WTC11 (cell line): ENCODE data around the gene ABCB11. TPM values are rescaled to one million over a fixed set of nuclear protein-coding genes. Genes with fewer than 3 reads are reported as not detected.

Source experiments
- ATAC-seq: fragments of 200-7000 bp; cut with Tn5 transposase; 2 replicates; pipeline ENCODE4 v1.10.0; 2021; ENCODE audit warnings: mild to moderate bottlenecking, moderate library complexity
- CTCF ChIA-PET: fragments of 300-600 bp; sonication (Branson Sonifier 250); formaldehyde crosslinking; loops from one replicate; lab custom pipeline; 2021; ENCODE audit warnings: antibody characterized with exemption; lab: Charles Lee
- POLR2A ChIA-PET: fragments of 350-600 bp; sonication (Branson Sonifier 250); formaldehyde crosslinking; loops from one replicate; lab custom pipeline; 2021; ENCODE audit warnings: antibody characterized with exemption; lab: Charles Lee
- DNase-seq: peaks from one replicate; pipeline ENCODE4 v3.0.0; 2021; ENCODE audit warnings: low spot score
- H3K27ac Mint-ChIP-seq: 2 replicates; pipeline ENCODE4 v1.8.0; 2021; ENCODE audit warnings: mixed read lengths
- H3K27me3 Mint-ChIP-seq: 2 replicates; pipeline ENCODE4 v1.8.0; 2021; ENCODE audit warnings: low read depth, mild to moderate bottlenecking, moderate library complexity, mixed read lengths
- H3K36me3 Mint-ChIP-seq: 2 replicates; pipeline ENCODE4 v1.8.0; 2021; ENCODE audit warnings: mixed read lengths
- H3K4me1 Mint-ChIP-seq: 2 replicates; pipeline ENCODE4 v1.8.0; 2022; ENCODE audit warnings: mixed read lengths
- H3K4me3 Mint-ChIP-seq: 2 replicates; pipeline ENCODE4 v1.8.0; 2021; ENCODE audit warnings: mild to moderate bottlenecking, moderate library complexity, mixed read lengths
- H3K9me3 Mint-ChIP-seq: 2 replicates; pipeline ENCODE4 v1.8.0; 2021; ENCODE audit warnings: mixed read lengths
- ARID4B ChIP-seq: sonication (generic); formaldehyde crosslinking; IDR thresholded peaks from 2 replicates; pipeline ENCODE4 v1.8.0; 2023; ENCODE audit warnings: missing genetic modification reagents, mild to moderate bottlenecking, borderline replicate concordance
- ATF3 ChIP-seq: sonication (generic); formaldehyde crosslinking; conservative IDR thresholded peaks from 2 replicates; pipeline ENCODE4 v1.8.1; 2022; ENCODE audit warnings: mild to moderate bottlenecking, missing genetic modification reagents
- E2F1 ChIP-seq: sonication (generic); formaldehyde crosslinking; IDR thresholded peaks from 2 replicates; pipeline ENCODE4 v1.8.0; 2022; ENCODE audit warnings: mild to moderate bottlenecking, missing genetic modification reagents
- EMX1 ChIP-seq: fragments of 250-450 bp; sonication (Bioruptor Pico); IDR thresholded peaks from 2 replicates; pipeline ENCODE4 v1.8.0; 2021; ENCODE audit warnings: mild to moderate bottlenecking
- ERG ChIP-seq: fragments of 250-450 bp; sonication (Bioruptor Pico); IDR thresholded peaks from 2 replicates; pipeline ENCODE4 v1.8.0; 2021; ENCODE audit warnings: mild to moderate bottlenecking
- ESRRA ChIP-seq: sonication (generic); formaldehyde crosslinking; IDR thresholded peaks from 2 replicates; pipeline ENCODE4 v1.8.1; 2022; ENCODE audit warnings: mild to moderate bottlenecking, missing genetic modification reagents, borderline replicate concordance
- FOXK1 ChIP-seq: sonication (generic); formaldehyde crosslinking; IDR thresholded peaks from 2 replicates; pipeline ENCODE4 v1.8.0; 2022; ENCODE audit warnings: mild to moderate bottlenecking, moderate library complexity, missing genetic modification reagents
- GTF2I ChIP-seq: fragments of 250-450 bp; sonication (Bioruptor Pico); conservative IDR thresholded peaks from 2 replicates; pipeline ENCODE4 v1.4.0; 2021; ENCODE audit warnings: mild to moderate bottlenecking
- JAZF1 ChIP-seq: fragments of 250-450 bp; sonication (Bioruptor Pico); IDR thresholded peaks from 2 replicates; pipeline ENCODE4 v1.9.0; 2021; ENCODE audit warnings: moderate library complexity, mild to moderate bottlenecking, inconsistent platforms
- KAT7 ChIP-seq: sonication (generic); formaldehyde crosslinking; IDR thresholded peaks from 2 replicates; pipeline ENCODE4 v1.8.1; 2023; ENCODE audit warnings: missing genetic modification reagents, mild to moderate bottlenecking, borderline replicate concordance
- MLX ChIP-seq: sonication (generic); formaldehyde crosslinking; IDR thresholded peaks from 2 replicates; pipeline ENCODE4 v1.8.1; 2023; ENCODE audit warnings: mild to moderate bottlenecking, missing genetic modification reagents, moderate library complexity
- MXD4 ChIP-seq: fragments of 250-450 bp; sonication (Bioruptor Pico); IDR thresholded peaks from 2 replicates; pipeline ENCODE4 v1.8.0; 2021; ENCODE audit warnings: mild to moderate bottlenecking, moderate library complexity, borderline replicate concordance
- NFATC4 ChIP-seq: fragments of 250-450 bp; sonication (Bioruptor Pico); IDR thresholded peaks from 2 replicates; pipeline ENCODE4 v1.9.0; 2021; ENCODE audit warnings: mild to moderate bottlenecking
- NR1H2 ChIP-seq: sonication (generic); formaldehyde crosslinking; IDR thresholded peaks from 2 replicates; pipeline ENCODE4 v1.9.0; 2021; ENCODE audit warnings: mild to moderate bottlenecking, moderate library complexity, missing genetic modification reagents
- OVOL2 ChIP-seq: fragments of 250-450 bp; sonication (Bioruptor Pico); IDR thresholded peaks from 2 replicates; pipeline ENCODE4 v1.9.0; 2021; ENCODE audit warnings: mild to moderate bottlenecking, borderline replicate concordance
- PRDM15 ChIP-seq: sonication (generic); formaldehyde crosslinking; IDR thresholded peaks from 2 replicates; pipeline ENCODE4 v1.8.0; 2022; ENCODE audit warnings: missing genetic modification reagents
- RORB ChIP-seq: fragments of 250-450 bp; sonication (Bioruptor Pico); IDR thresholded peaks from 2 replicates; pipeline ENCODE4 v1.9.0; 2021; ENCODE audit warnings: mild to moderate bottlenecking
- SMAD3 ChIP-seq: sonication (generic); formaldehyde crosslinking; IDR thresholded peaks from 2 replicates; pipeline ENCODE4 v1.8.0; 2022; ENCODE audit warnings: missing genetic modification reagents, mild to moderate bottlenecking, borderline replicate concordance
- SOX15 ChIP-seq: fragments of 250-450 bp; sonication (Bioruptor Pico); IDR thresholded peaks from 2 replicates; pipeline ENCODE4 v1.9.0; 2021; ENCODE audit warnings: mild to moderate bottlenecking
- TEAD1 ChIP-seq: sonication (generic); formaldehyde crosslinking; IDR thresholded peaks from 2 replicates; pipeline ENCODE4 v1.8.0; 2022; ENCODE audit warnings: mild to moderate bottlenecking, missing genetic modification reagents
- ZMAT4 ChIP-seq: fragments of 250-450 bp; sonication (Bioruptor Pico); IDR thresholded peaks from 2 replicates; pipeline ENCODE4 v1.9.0; 2021; ENCODE audit warnings: mild to moderate bottlenecking
- ZNF121 ChIP-seq: sonication (generic); formaldehyde crosslinking; IDR thresholded peaks from 2 replicates; pipeline ENCODE4 v1.8.0; 2023; ENCODE audit warnings: missing genetic modification reagents
- ZNF317 ChIP-seq: sonication (generic); formaldehyde crosslinking; IDR thresholded peaks from 2 replicates; pipeline ENCODE4 v1.8.1; 2023; ENCODE audit warnings: low read depth, mild to moderate bottlenecking, moderate library complexity, missing genetic modification reagents, borderline replicate concordance
- total RNA-seq: library from RNA; stranded (reverse); gene quantifications from 3 replicates; pipeline ENCODE4 v1.2.3, GENCODE V29; 2021

The ABCB11 gene
- total RNA-seq, 1 experiment from 2014 or later = 0.77 TPM

- no peak for ATAC-seq
- Mint-ChIP-seq H3K9me3 (no peaks in the 10 kb centered on the region), H3K36me3 (no peaks in the 10 kb centered on the region), H3K4me3 (no peak overlapping the region), H3K27ac (no peak overlapping the region), H3K27me3 (no peaks in the 10 kb centered on the region), H3K4me1 (peaks cover 41% of the 10 kb centered on the region)
- no peak for DNase-seq
- CTCF ChIA-PET = no interaction called here
- no peak for TF ChIP-seq TEAD1 (CRISPR knock-in tag)
- no peak for TF ChIP-seq NR1H2 (CRISPR knock-in tag)
- no peak for TF ChIP-seq MLX (CRISPR knock-in tag)
- TF ChIP-seq ZNF121 (CRISPR knock-in tag) = no peak
- TF ChIP-seq GTF2I (CRISPR knock-in tag) = no peak
- TF ChIP-seq NFATC4 (CRISPR knock-in tag) = no peak
- TF ChIP-seq ZMAT4 (CRISPR knock-in tag) = no peak
- TF ChIP-seq FOXK1 (CRISPR knock-in tag) = no peak
- no peak for TF ChIP-seq PRDM15
- POLR2A ChIA-PET = no interaction called here
Measured at GRCh38 chr2:168904358-168904757, 126.8 kb downstream of the ABCB11 start.

- ChIA-PET POLR2A (no interaction called here), CTCF (no interaction called here)
- peaks cover 38% of the 10 kb centered on the region for H3K4me1 Mint-ChIP-seq
- H3K27me3 Mint-ChIP-seq = no peaks in the 10 kb centered on the region
- H3K27ac Mint-ChIP-seq = no peak overlapping the region
- no peak overlapping the region for H3K4me3 Mint-ChIP-seq
- H3K36me3 Mint-ChIP-seq = no peaks in the 10 kb centered on the region
- no peak for TF ChIP-seq ATF3 (CRISPR knock-in tag)
- TF ChIP-seq OVOL2 = no peak
- no peak for TF ChIP-seq MXD4 (CRISPR knock-in tag)
- no peak for TF ChIP-seq EMX1 (CRISPR knock-in tag)
- no peak for TF ChIP-seq JAZF1 (CRISPR knock-in tag)
- no peak for TF ChIP-seq KAT7
- TF ChIP-seq ZNF121 (CRISPR knock-in tag) = no peak
- no peak for TF ChIP-seq RORB (CRISPR knock-in tag)
- TF ChIP-seq NR1H2 (CRISPR knock-in tag) = no peak
- TF ChIP-seq ESRRA = no peak
- TF ChIP-seq ERG (CRISPR knock-in tag) = no peak
- no peak for TF ChIP-seq SOX15
- TF ChIP-seq ARID4B = no peak
- no peak for TF ChIP-seq E2F1 (CRISPR knock-in tag)
- no peak for TF ChIP-seq ZNF317 (CRISPR knock-in tag)
- no peak for TF ChIP-seq SMAD3 (CRISPR knock-in tag)
- DNase-seq = no peak
- no peak for ATAC-seq
- H3K9me3 Mint-ChIP-seq = no peaks in the 10 kb centered on the region
Measured at GRCh38 chr2:168903888-168904287, 127.2 kb downstream of the ABCB11 start.
